Naive thymus-derived CD4-positive, alpha-beta T cell (primary cell): ENCODE results near the gene GRAMD4. TPM values are rescaled to one million over a fixed set of nuclear protein-coding genes. Genes with fewer than 3 reads are reported as not detected.

ENCODE experiments used
- ATAC-seq: fragments of 150-1000 bp; cut with Tn5 transposase; 2 replicates; pipeline ENCODE4 v1.10.0; 2021; ENCODE audit warnings: mild to moderate bottlenecking, moderate library complexity
- CTCF ChIA-PET: fragments of 350-600 bp; sonication (Branson Sonifier 250); formaldehyde crosslinking; loops from one replicate; lab custom pipeline; 2021; ENCODE audit warnings: antibody characterized with exemption; lab: Charles Lee
- POLR2A ChIA-PET: fragments of 350-600 bp; sonication (Branson Sonifier 250); formaldehyde crosslinking; loops from one replicate; lab custom pipeline; 2021; ENCODE audit warnings: antibody characterized with exemption, inconsistent platforms; lab: Charles Lee
- DNase-seq, 9 donors: peaks; one replicate each; pipeline versions ENCODE4 v3.0.0 to v3.0.0-alpha.2; 2020 to 2022; ENCODE audit warnings: mixed read lengths in 1 of 9
- H3K27ac ChIP-seq: one replicate; pipeline ENCODE4 v1.7.0; 2013; ENCODE audit warnings: mild to moderate bottlenecking, low read depth, low read length, moderate library complexity
- H3K27me3 ChIP-seq, 2 donors: one replicate each; pipeline ENCODE4 v1.7.0; 2013; ENCODE audit warnings: low read length in 2 of 2, mild to moderate bottlenecking in 2 of 2, moderate library complexity in 2 of 2; ENCODE audit not compliant: control insufficient read depth in 2 of 2, insufficient read depth in 2 of 2
- H3K36me3 ChIP-seq, 3 experiments: 1 replicate in 2 of 3; 2 replicates in 1 of 3; pipeline ENCODE4 v1.7.0; 2013; ENCODE audit warnings: low read length in 3 of 3, mild to moderate bottlenecking in 3 of 3, moderate library complexity in 1 of 3; ENCODE audit not compliant: insufficient read depth in 3 of 3, control insufficient read depth in 2 of 3
- H3K4me1 ChIP-seq, 2 donors: one replicate each; pipeline ENCODE4 v1.7.0; 2013; ENCODE audit warnings: low read length in 2 of 2, mild to moderate bottlenecking in 2 of 2, moderate library complexity in 1 of 2; ENCODE audit not compliant: control insufficient read depth in 2 of 2, insufficient read depth in 2 of 2
- H3K4me3 ChIP-seq: 2 replicates; pipeline ENCODE4 v1.7.0; 2013; ENCODE audit warnings: mild to moderate bottlenecking, low read length
- H3K9me3 ChIP-seq, 3 experiments: 1 replicate in 2 of 3; 2 replicates in 1 of 3; pipeline ENCODE4 v1.7.0; 2013; ENCODE audit warnings: low read length in 3 of 3; ENCODE audit not compliant: control insufficient read depth in 2 of 3
- H3K27ac Mint-ChIP-seq, 9 donors: one replicate each; pipeline ENCODE4 v1.8.0; 2020 to 2022; ENCODE audit warnings: mixed read lengths in 9 of 9, mild to moderate bottlenecking in 8 of 9, moderate library complexity in 5 of 9, inconsistent platforms in 2 of 9
- H3K27me3 Mint-ChIP-seq, 5 donors: one replicate each; pipeline ENCODE4 v1.8.0; 2021 to 2022; ENCODE audit warnings: mixed read lengths in 5 of 5, mild to moderate bottlenecking in 1 of 5
- H3K36me3 Mint-ChIP-seq, 5 donors: one replicate each; pipeline ENCODE4 v1.8.0; 2020 to 2022; ENCODE audit warnings: mixed read lengths in 5 of 5, mild to moderate bottlenecking in 3 of 5, inconsistent platforms in 1 of 5
- H3K4me1 Mint-ChIP-seq, 7 donors: one replicate each; pipeline ENCODE4 v1.8.0; 2020 to 2022; ENCODE audit warnings: mixed read lengths in 7 of 7, mild to moderate bottlenecking in 3 of 7, inconsistent platforms in 1 of 7
- H3K4me3 Mint-ChIP-seq, 10 donors: one replicate each; pipeline ENCODE4 v1.8.0; 2020 to 2022; ENCODE audit warnings: mild to moderate bottlenecking in 10 of 10, mixed read lengths in 10 of 10, moderate library complexity in 6 of 10, inconsistent platforms in 2 of 10
- H3K9me3 Mint-ChIP-seq, 11 donors: one replicate each; pipeline ENCODE4 v1.8.0; 2020 to 2022; ENCODE audit warnings: mixed read lengths in 11 of 11, mild to moderate bottlenecking in 4 of 11, inconsistent platforms in 1 of 11, moderate library complexity in 1 of 11
- intact Hi-C, 2 donors: fragments of 100-400 bp; cut with micrococcal nuclease; formaldehyde crosslinking; loops; one replicate each; pipeline ENCODE4 v1.15.1; 2023
- polyA plus RNA-seq, 2 donors: library from polyadenylated mRNA; unstranded; fragments of 300-500 nt; fragmentation: Illumina TruSeq; gene quantifications; one replicate each; pipeline ENCODE4 v1.2.3, GENCODE V29; 2021
- total RNA-seq, 6 experiments: library from RNA in 5 of 6; stranded (reverse) in 5 of 6; gene quantifications; 1 replicate in 5 of 6; 2 replicates in 1 of 6; pipeline ENCODE4 v1.2.3 and lab custom pipeline; 2021 to 2026

GRAMD4 gene
- total and polyA plus RNA-seq, 7 experiments from 2014 or later: 2.1 to 48.5 (median 14.8) TPM

GRCh38 chr22:46668116-46668515, 47.9 kb downstream of the GRAMD4 start:
- H3K4me1 Mint-ChIP-seq: peaks cover 5 to 10% (median 7%) of the 10 kb centered on the region in 7 donors
- peaks cover 0 to 36% (median 0%) of the 10 kb centered on the region in 3 experiments for H3K36me3 ChIP-seq
- intact Hi-C loops: no loop called here

GRCh38 chr22:46669201-46669600, 49.0 kb downstream of the GRAMD4 start:
- DNase-seq: no peak
- intact Hi-C loops: no loop called here
- H3K4me1 ChIP-seq: peaks cover 12 to 14% of the 10 kb centered on the region in 2 donors
- no peaks in the 10 kb centered on the region for H3K9me3 Mint-ChIP-seq
- H3K27ac ChIP-seq: no peak overlapping the region
- no peaks in the 10 kb centered on the region for H3K27me3 ChIP-seq
- H3K9me3 ChIP-seq: no peaks in the 10 kb centered on the region
- CTCF ChIA-PET: interaction anchor here (0.6 to 1.6 kb wide), 2 partner anchors 106 to 114 kb away, joined by 3 to 7 read pairs; no protein-coding TSS in a partner anchor
- peaks cover 0 to 36% (median 0%) of the 10 kb centered on the region in 3 experiments for H3K36me3 ChIP-seq
- no peaks in the 10 kb centered on the region for H3K27me3 Mint-ChIP-seq
- ATAC-seq: no peak
- H3K4me3 Mint-ChIP-seq: no peak overlapping the region
- H3K4me1 Mint-ChIP-seq: peaks cover 13 to 18% (median 16%) of the 10 kb centered on the region in 7 donors
- POLR2A ChIA-PET: no interaction called here
- H3K27ac Mint-ChIP-seq: no peak overlapping the region
- no peak overlapping the region for H3K4me3 ChIP-seq
- peaks cover 0 to 8% (median 3%) of the 10 kb centered on the region in 5 donors for H3K36me3 Mint-ChIP-seq

More at GRCh38 chr22:46668116-46668515, 47.9 kb downstream of the GRAMD4 start:
- peaks cover 2 to 4% of the 10 kb centered on the region in 2 donors for H3K4me1 ChIP-seq
- H3K36me3 Mint-ChIP-seq: peaks cover 0 to 8% (median 3%) of the 10 kb centered on the region in 5 donors
- POLR2A ChIA-PET: no interaction called here
- no peak for DNase-seq
- no peak overlapping the region for H3K27ac ChIP-seq
- CTCF ChIA-PET: no interaction called here
- H3K27me3 Mint-ChIP-seq: no peaks in the 10 kb centered on the region
- no peak overlapping the region for H3K27ac Mint-ChIP-seq
- no peak for ATAC-seq
- no peaks in the 10 kb centered on the region for H3K9me3 ChIP-seq
- H3K4me3 Mint-ChIP-seq: no peak overlapping the region
- H3K4me3 ChIP-seq: no peak overlapping the region
- no peaks in the 10 kb centered on the region for H3K9me3 Mint-ChIP-seq
- H3K27me3 ChIP-seq: no peaks in the 10 kb centered on the region

GRCh38 chr22:46671824-46672432, 51.7 kb downstream of the GRAMD4 start:
- no peak overlapping the region for H3K27ac ChIP-seq
- Mint-ChIP-seq H3K4me1 (peaks cover 24 to 36% (median 25%) of the 10 kb centered on the region in 7 donors), H3K36me3 (peaks cover 0 to 8% (median 3%) of the 10 kb centered on the region in 5 donors), H3K9me3 (no peaks in the 10 kb centered on the region), H3K4me3 (peak overlapping the region in 1 of 10 donors; percentile 91), H3K27ac (peak overlapping the region in 5 of 9 donors; percentile 45 to 93 (median 60)), H3K27me3 (no peaks in the 10 kb centered on the region)
- peaks cover 0 to 19% (median 0%) of the 10 kb centered on the region in 3 experiments for H3K36me3 ChIP-seq
- intact Hi-C loops: no loop called here
- CTCF ChIA-PET: no interaction called here
- no peak for DNase-seq
- no peak for ATAC-seq
- H3K4me1 ChIP-seq: peaks cover 12 to 24% of the 10 kb centered on the region in 2 donors
- H3K9me3 ChIP-seq: no peaks in the 10 kb centered on the region
- no peaks in the 10 kb centered on the region for H3K27me3 ChIP-seq
- H3K4me3 ChIP-seq: no peak overlapping the region
- POLR2A ChIA-PET: no interaction called here

GRCh38 chr22:46672731-46673130, 52.5 kb downstream of the GRAMD4 start:
- ChIA-PET POLR2A (no interaction called here), CTCF (no interaction called here)
- Mint-ChIP-seq H3K9me3 (no peaks in the 10 kb centered on the region), H3K4me3 (peak overlapping the region in 4 of 10 donors; percentile 53 to 95 (median 90)), H3K27me3 (no peaks in the 10 kb centered on the region), H3K4me1 (peaks cover 24 to 36% (median 31%) of the 10 kb centered on the region in 7 donors), H3K36me3 (peaks cover 0 to 8% (median 3%) of the 10 kb centered on the region in 5 donors), H3K27ac (peak overlapping the region; percentile 23 to 94 (median 56))
- intact Hi-C loops: no loop called here
- Histone ChIP-seq H3K4me3 (no peak overlapping the region), H3K27me3 (no peaks in the 10 kb centered on the region), H3K9me3 (no peaks in the 10 kb centered on the region), H3K4me1 (peaks cover 12 to 29% of the 10 kb centered on the region in 2 donors), H3K36me3 (peaks cover 0 to 16% (median 0%) of the 10 kb centered on the region in 3 experiments), H3K27ac (no peak overlapping the region)
- ATAC-seq: no peak
- DNase-seq: no peak

GRCh38 chr22:46673205-46673604, 53.0 kb downstream of the GRAMD4 start:
- DNase-seq: no peak
- ChIA-PET POLR2A (no interaction called here), CTCF (no interaction called here)
- ATAC-seq: no peak
- Mint-ChIP-seq H3K27me3 (no peaks in the 10 kb centered on the region), H3K9me3 (no peaks in the 10 kb centered on the region), H3K27ac (peak overlapping the region; percentile 40 to 97 (median 94)), H3K36me3 (peaks cover 0 to 8% (median 3%) of the 10 kb centered on the region in 5 donors), H3K4me3 (peak overlapping the region in 9 of 10 donors; percentile 53 to 98 (median 91)), H3K4me1 (peaks cover 24 to 36% (median 32%) of the 10 kb centered on the region in 7 donors)
- H3K27ac ChIP-seq: peak overlapping the region; percentile 71
- H3K27me3 ChIP-seq: no peaks in the 10 kb centered on the region
- intact Hi-C loops: no loop called here
- H3K9me3 ChIP-seq: no peaks in the 10 kb centered on the region
- H3K4me1 ChIP-seq: peaks cover 12 to 32% of the 10 kb centered on the region in 2 donors
- H3K4me3 ChIP-seq: no peak overlapping the region
- H3K36me3 ChIP-seq: peaks cover 0 to 15% (median 0%) of the 10 kb centered on the region in 3 experiments

GRCh38 chr22:46673662-46674236, 53.6 kb downstream of the GRAMD4 start:
- Mint-ChIP-seq H3K27ac (peak overlapping the region; percentile 92 to 99 (median 94)), H3K4me1 (peaks cover 24 to 36% (median 31%) of the 10 kb centered on the region in 7 donors), H3K36me3 (peaks cover 0 to 7% (median 2%) of the 10 kb centered on the region in 5 donors), H3K27me3 (no peaks in the 10 kb centered on the region), H3K4me3 (peak overlapping the region; percentile 88 to 98 (median 92)), H3K9me3 (no peaks in the 10 kb centered on the region)
- DNase-seq: peak in 1 of 9 donors; percentile 56
- CTCF ChIA-PET: no interaction called here
- Histone ChIP-seq H3K4me3 (peak overlapping the region; percentile 73), H3K27me3 (no peaks in the 10 kb centered on the region), H3K36me3 (peaks cover 0 to 10% (median 0%) of the 10 kb centered on the region in 3 experiments), H3K27ac (peak overlapping the region; percentile 71), H3K4me1 (peaks cover 12 to 32% of the 10 kb centered on the region in 2 donors), H3K9me3 (no peaks in the 10 kb centered on the region)
- intact Hi-C loops: loop anchor here (1.0 to 2.0 kb wide), 8 partner anchors 19 to 118 kb away; partner anchors contain the start of gene CERK (in 2 of the 2)
- ATAC-seq: peak; percentile 36
- POLR2A ChIA-PET: interaction anchor here (0.9 kb wide), 1 partner anchor 62 kb away, joined by 3 read pairs; no protein-coding TSS in a partner anchor
